ENCODE results near the gene EIF1AX. TPM values are rescaled to one million over a fixed set of nuclear protein-coding genes. Genes with fewer than 3 reads are reported as not detected.

EIF1AX gene
- total RNA-seq, 6 experiments from 2014 or later: 108 to 148 (median 119) TPM

- no peak for DNase-seq
- Mint-ChIP-seq H3K9me3 (no peaks in the 10 kb centered on the region), H3K27ac (no peak overlapping the region)
Observed at GRCh38 chrX:20124964-20125363, 16.7 kb downstream of the EIF1AX start.

GRCh38 chrX:20118065-20118824, 23.4 kb downstream of the EIF1AX start:
- no peak for DNase-seq
- TF ChIP-seq CTCF (IDR thresholded peaks at IDR 0.05): no peak
- Mint-ChIP-seq H3K4me3 (no peak overlapping the region), H3K36me3 (ENCODE audit: low read depth) (no peaks in the 10 kb centered on the region), H3K4me1 (ENCODE audit: low read depth) (no peaks in the 10 kb centered on the region), H3K27ac (no peak overlapping the region), H3K27me3 (ENCODE audit: insufficient read depth) (peaks cover 3% of the 10 kb centered on the region), H3K9me3 (no peaks in the 10 kb centered on the region)

More at GRCh38 chrX:20124964-20125363, 16.7 kb downstream of the EIF1AX start:
- Mint-ChIP-seq H3K4me3 (no peak overlapping the region), H3K36me3 (ENCODE audit: low read depth) (no peaks in the 10 kb centered on the region), H3K4me1 (ENCODE audit: low read depth) (no peaks in the 10 kb centered on the region), H3K27me3 (ENCODE audit: insufficient read depth) (peaks cover 2% of the 10 kb centered on the region; the same call in 1 of the 2 replicates)
- TF ChIP-seq CTCF (IDR thresholded peaks at IDR 0.05): no peak

- TF ChIP-seq CTCF (IDR thresholded peaks at IDR 0.05): no peak
Observed at GRCh38 chrX:20116577-20117240, 24.9 kb downstream of the EIF1AX start, which contains the start of gene MAP7D2. Gene MAP7D2, minus strand, starts transcription at chrX:20116907. Its CDS starts 28 bp downstream, at chrX:20116879.

GRCh38 chrX:20116087-20116576, 25.5 kb downstream of the EIF1AX start:
- H3K4me1 Mint-ChIP-seq (ENCODE audit: low read depth): no peaks in the 10 kb centered on the region
- no peak for DNase-seq
- H3K4me3 Mint-ChIP-seq: peak overlapping the region; percentile 39; the same call in 1 of the 2 replicates
- H3K9me3 Mint-ChIP-seq: no peaks in the 10 kb centered on the region
- H3K27ac Mint-ChIP-seq: no peak overlapping the region
- no peak for TF ChIP-seq CTCF (IDR thresholded peaks at IDR 0.05)
- peaks cover 3% of the 10 kb centered on the region for H3K27me3 Mint-ChIP-seq (ENCODE audit: insufficient read depth)
- H3K36me3 Mint-ChIP-seq (ENCODE audit: low read depth): no peaks in the 10 kb centered on the region

More at GRCh38 chrX:20116577-20117240, 24.9 kb downstream of the EIF1AX start, which contains the start of gene MAP7D2:
- H3K4me3 Mint-ChIP-seq: peak within 1 kb of the TSS; percentile 39; the same call in 1 of the 2 replicates
- no peak for DNase-seq
- H3K4me1 Mint-ChIP-seq (ENCODE audit: low read depth): no peaks in the 10 kb centered on the region
- peaks cover 2% of the 10 kb centered on the region; the same call in 1 of the 2 replicates for H3K27me3 Mint-ChIP-seq (ENCODE audit: insufficient read depth)
- H3K36me3 Mint-ChIP-seq (ENCODE audit: low read depth): no peaks in the 10 kb centered on the region
- no peaks in the 10 kb centered on the region for H3K9me3 Mint-ChIP-seq
- no peak within 1 kb of the TSS for H3K27ac Mint-ChIP-seq

GRCh38 chrX:20112022-20112774, 29.4 kb downstream of the EIF1AX start:
- Mint-ChIP-seq H3K4me1 (ENCODE audit: low read depth) (no peaks in the 10 kb centered on the region), H3K27ac (no peak overlapping the region), H3K9me3 (no peaks in the 10 kb centered on the region), H3K27me3 (ENCODE audit: insufficient read depth) (peaks cover 4% of the 10 kb centered on the region), H3K4me3 (no peak overlapping the region), H3K36me3 (ENCODE audit: low read depth) (no peaks in the 10 kb centered on the region)
- DNase-seq: no peak
- TF ChIP-seq CTCF (IDR thresholded peaks at IDR 0.05): no peak

All from HFFc6 (cell line).